ENCODE results near the gene ZSCAN32.

Gene ZSCAN32

DNA sequence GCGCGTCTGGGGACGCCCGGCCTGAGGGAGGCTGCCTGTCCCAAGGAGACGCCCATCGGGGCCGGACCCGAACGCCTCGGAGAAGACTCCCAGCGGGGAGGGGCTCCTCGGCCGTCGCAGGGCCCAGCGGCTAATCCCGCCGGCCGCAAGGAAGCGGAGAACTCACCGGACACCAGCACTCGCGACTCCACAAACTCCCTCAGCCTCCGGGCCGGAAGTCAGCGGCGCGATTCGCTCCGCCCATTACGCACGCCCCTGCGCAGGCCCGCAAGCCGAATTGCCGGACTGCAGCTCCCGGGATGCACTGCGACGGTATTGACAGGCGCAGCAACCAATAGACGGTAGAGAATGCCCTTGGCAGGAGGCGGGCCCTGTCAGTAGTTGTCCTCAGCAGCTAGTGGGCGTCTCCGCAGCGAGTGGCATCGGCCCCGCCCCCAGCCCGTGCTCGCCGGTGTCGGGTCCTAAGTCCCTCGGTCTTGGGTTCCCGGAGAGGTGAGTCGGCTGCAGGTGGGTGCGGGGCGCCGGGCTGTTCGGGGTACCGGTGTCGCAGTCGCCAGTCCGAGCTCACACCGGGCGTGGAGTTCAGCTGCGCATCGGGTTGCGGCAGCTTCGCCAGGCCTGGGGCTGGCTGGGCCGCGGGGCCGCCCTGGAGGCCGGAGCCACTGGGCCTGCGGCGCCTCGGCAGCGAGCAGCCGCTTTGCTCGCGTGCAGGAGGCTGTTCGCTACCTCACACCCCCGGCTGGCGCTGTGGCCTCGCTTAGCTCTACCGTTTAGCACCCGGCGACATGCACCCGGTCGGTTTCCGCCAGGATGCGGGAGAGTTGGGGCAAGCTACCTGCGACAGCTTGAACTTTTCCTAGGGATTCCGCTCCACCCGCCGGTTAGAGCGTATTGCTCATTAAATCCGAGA, at the start of gene ZSCAN32, which contains the start of gene ZNF174:
Gene ZSCAN32 (minus strand): TSS at position 226 of the 910 bp plus-strand sequence. CDS start 3,447 bp downstream, outside the sequence.
Gene ZNF174 (plus strand): TSS at position 437 of the 910 bp plus-strand sequence. CDS start 790 bp downstream, outside the sequence.
- peak; percentile 98 for DNase-seq

DNA sequence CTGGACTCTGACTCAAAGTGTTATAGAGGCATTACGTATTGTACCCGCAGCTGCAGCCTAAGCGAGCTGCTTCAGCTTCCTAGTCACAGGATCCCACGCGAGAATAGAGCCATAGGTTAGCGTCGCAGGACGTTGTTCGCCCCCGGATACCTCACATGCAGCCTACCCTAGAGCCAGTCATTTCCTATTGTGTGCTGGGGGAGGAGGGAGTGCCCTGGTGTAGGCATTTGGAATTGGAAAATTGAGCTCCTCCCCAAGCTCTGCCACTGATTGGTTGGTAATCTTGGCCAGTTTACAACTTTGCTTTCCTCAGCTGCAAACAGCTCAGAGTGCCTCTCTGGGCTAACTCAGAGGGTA, 43.2 kb upstream of the ZSCAN32 start:
- no peak for DNase-seq

DNA sequence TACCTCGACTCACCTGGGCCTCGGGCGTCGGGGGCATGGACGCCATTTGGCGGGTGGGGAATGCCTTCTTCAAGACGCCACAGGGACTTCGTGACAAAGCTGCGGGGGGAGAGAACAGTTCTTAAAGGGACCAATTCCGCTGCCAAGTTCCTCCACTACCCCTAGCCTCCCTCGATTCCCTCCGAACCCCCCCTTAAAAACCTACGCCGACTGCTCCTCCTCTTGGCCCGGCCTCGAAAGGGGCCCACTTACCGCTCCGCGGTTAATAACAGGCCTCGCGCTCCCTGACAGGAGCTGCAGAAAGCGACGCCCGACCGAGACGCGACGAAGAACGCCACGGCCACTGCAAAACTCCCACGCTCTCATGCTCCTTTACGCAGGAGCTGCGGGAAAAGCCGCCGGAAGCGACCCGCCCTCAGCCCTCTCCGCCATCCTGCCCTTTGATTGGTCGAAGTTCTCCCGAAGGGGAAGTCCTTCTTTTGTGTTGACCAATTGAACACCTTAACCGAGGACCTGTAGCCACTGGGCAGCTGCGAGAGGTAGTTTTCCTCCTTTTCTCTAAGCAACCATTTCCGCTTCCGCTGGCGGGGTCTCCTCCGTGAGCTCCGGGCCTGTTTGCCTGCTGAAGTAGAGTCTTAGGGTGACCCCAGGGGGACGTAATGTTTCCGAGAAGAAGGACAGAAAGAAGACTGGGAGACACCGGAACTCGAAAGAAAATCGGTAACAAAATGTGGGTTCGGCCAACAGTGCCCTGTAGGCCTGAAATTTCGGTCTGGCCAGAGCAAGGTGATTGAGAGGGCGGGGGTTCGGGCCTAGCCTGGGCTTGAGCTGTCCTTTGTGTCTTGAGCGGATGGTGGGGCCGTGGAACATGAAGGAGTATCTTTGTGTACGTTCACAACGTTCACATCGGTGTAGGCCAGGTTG, 42.6 kb upstream of the ZSCAN32 start, which contains the start of the genes NAA60 and ZNF597:
Gene NAA60 (plus strand): TSS at position 573 of the 924 bp plus-strand sequence. CDS start 32,548 bp downstream, outside the sequence.
Gene ZNF597 (minus strand): TSS at position 397 of the 924 bp plus-strand sequence. CDS start 351 bp downstream, at position 46.
- peak; percentile 77 for DNase-seq

DNA sequence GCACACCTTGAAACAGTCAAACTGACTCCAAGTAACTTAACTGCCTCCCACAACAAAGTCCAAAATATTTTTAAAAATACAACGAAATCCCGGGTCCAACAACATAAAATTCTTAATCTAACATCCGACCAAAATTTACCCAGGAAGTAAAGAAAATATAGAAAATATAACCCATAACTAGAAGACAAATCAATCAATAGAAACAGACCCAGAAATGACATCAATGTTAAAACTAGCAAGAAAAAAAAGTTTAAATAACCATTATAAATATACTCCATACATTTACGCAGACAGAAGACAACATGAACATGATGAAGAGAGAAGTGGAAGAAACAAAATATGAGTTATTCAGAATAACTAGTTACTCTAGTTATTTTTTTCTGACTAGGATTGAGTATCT, 38.8 kb upstream of the ZSCAN32 start:
- DNase-seq = no peak

DNA sequence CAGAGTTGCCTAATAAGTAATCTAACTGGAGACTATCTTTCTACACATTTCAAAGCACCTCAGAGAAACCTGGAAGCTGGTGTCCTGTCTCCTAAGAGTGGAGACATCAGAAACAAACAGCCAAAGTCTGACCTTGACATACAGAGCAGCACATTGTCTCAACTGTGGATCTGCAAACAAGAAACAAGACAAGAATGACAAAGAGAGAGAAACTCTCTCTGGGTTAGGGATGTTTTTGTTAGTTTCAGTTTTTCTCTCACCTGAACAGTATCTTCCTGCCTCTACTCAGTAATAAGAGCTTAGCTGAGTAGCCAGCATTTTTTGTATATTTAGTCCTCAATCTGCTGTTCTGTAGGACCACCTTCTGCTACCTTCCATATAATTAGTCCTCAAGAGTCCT, 33.6 kb upstream of the ZSCAN32 start:
- no peak for DNase-seq

DNA sequence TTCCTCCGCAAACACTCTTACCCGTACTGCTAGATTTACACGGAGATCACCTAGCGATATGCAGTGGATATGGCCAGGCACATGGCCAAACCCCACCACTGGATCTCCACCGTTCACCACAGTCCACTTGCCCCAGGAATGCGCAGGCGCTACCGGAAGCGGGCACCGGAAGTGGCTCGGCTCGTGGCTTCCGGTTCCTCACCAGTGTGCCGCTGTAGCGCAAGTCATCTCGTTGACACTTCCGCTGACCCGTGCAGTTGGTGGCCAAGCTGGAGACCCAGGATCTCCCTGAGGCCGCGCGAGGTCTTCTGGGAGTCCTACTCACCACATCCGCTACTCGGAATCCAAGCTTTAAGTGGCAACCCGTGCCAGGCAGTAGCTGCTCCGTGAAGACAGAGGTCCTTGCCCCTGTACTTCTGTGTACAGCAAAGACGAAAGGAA, 31.0 kb upstream of the ZSCAN32 start:
- DNase-seq = no peak

DNA sequence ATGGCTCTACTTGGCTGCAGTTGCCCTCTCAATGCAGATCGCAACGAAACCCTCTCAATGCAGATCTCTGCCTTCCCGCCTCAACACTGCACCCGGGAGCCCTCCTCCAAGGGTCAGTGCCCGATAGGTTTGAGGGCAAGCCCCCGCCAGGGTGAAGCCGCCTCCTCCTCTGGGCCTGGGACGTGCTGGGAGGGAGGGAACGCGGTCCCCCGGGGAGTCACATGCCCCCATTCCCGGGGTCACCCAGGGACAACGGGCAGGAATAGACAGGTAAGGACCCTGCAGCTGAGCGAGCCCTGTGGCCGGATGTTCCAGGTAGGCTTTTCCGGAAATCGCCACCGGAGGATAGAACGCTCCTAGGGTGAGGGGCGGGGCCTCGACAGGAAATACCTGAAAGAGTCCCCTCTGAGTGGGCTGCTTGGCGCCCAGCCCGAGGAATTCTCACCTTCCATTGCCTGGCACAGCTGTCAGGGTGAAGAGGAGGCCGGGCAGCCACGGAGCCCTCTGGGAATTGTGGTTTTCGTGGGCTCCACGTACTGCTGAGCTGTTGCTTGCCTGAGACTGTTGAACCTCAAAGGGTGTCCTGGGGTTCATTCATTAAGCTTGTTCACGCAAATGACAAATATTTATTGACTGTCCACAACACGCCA, 13.1 kb upstream of the ZSCAN32 start:
- DNase-seq = no peak

DNA sequence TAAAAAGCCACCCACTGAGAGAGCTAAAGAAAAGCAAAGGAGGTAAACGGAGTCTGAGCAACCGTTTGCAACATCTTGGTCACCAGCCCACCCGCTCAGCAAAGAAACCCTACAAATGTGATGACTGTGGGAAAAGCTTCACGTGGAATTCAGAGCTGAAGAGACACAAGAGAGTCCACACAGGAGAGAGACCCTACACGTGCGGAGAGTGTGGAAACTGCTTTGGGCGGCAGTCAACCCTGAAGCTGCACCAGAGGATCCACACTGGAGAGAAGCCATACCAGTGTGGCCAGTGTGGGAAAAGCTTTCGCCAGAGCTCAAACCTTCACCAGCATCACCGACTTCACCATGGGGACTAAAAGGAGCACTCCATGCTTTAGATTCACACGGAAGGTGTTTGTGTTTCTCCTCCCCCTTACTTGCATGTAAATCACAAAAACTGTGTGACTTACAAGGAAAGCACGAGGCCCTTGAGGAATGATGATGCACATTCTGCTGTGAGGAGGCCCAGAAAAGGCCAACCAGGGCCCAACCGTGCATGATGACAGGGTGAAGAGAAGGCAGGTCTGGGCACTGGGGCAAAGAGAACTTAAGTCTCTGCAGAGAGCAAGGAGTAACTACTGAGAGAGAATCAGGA, 7.9 kb upstream of the ZSCAN32 start:
- DNase-seq = no peak

DNA sequence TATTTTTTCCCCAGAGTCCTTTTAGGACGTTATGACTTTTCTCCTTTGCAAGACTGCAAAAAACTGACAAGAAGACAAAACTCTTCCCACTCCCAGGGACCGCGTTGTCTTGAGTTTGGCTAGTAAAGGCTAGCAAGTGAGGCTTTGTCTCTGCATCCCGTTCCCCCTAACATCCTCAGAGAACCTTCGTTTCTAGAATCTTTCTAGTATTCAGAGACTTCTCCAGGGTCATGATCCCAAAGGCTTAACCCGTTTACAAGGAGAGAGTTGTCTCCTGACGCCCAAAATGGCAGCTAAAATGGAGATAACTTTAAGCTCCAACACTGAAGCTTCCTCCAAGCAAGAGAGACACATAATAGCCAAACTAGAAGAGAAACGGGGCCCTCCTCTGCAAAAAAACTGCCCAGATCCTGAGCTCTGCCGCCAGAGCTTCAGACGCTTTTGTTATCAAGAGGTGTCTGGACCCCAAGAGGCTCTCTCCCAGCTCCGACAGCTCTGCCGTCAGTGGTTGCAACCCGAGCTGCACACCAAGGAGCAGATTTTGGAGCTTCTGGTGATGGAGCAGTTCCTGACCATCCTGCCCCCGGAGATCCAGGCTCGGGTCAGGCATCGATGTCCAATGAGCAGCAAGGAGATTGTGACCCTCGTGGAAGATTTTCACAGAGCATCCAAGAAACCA, 1.1 kb upstream of the ZSCAN32 start:
- no peak for DNase-seq

DNA sequence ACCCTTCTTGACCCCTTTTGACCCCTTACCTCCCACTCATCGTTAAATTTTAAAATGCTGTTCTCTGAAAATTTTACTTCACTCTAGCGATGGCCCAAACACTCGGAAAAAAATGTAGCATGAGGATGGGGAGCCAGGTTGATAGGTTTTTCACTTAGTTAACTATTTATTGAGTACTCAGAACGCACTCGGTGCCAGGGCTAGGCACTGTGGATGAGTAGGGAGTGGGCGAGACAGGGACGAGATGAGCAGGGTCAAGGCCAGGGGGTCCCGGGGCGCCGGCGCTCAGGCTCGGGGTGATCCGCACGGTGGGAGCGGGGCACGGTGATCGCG, 392 bp downstream of the ZSCAN32 start:
- DNase-seq = no peak

DNA sequence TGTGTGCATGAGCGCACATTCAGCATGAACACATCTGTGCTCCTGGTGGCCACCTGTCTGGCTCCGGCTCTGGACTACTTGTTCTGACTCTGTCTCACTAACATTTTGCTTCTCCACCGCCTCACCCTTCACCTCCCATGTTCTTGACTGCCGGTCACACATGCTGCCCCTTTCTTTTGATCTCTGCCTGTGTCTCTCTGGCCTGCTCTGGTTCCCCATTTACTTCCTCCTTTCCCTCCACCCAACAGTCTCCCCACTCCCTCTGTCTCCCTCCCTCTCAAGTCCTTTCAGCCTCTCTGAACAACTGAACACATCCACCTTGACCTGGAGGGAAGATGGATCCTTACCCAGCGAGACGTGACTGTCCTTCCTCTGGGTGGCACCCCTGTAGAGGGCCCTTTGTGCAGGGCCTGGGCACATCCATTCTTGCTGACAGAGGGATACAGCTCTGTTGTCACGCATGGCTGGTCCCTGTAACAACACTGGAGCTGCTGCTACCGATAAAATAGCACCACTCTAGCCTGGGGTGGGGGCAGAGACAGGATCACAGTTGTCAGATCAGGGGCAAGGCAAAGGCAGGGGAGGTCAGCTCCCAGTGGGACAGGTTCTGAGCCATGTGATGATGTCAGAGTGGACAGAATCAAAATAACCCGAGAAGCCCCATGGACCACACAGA, 11.0 kb downstream of the ZSCAN32 start:
- DNase-seq = no peak

DNA sequence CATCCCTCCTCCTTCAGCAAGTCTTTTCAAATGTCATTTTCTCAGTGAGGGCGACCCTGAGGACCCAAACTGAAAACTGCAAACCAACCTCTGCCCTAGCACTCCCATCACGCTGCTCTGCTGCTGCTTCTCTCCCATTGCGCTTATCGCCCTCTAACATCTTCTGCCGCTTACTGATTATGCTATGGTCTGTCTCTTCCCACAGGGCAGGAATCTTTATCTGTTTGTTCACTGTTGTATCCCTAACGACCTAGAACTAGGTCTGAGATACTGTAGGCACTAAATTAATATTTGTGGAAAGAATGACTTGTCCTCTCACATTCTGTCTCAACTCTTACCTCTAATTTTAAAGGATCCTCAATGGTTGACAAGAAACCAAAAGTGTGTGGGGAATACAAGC, 12.5 kb downstream of the ZSCAN32 start:
- no peak for DNase-seq

DNA sequence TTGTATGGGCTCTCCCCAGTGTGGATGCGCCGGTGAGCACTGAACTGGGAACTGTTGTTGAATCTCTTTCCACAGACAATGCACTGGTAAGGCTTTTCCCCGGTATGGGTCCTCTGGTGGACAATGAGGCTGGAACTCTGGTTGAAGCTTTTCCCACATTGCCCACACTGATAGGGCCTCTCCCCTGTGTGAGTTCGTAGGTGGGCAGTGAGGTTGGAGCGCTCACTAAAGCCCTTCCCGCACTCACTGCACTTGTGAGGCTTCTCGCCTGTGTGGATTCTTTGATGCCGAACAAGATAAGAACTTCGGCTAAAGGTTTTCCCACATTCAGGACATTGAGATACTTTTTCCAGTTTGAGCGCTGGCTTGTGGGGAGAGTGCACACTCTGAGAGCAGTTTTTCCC, 17.8 kb downstream of the ZSCAN32 start:
- no peak for DNase-seq

DNA sequence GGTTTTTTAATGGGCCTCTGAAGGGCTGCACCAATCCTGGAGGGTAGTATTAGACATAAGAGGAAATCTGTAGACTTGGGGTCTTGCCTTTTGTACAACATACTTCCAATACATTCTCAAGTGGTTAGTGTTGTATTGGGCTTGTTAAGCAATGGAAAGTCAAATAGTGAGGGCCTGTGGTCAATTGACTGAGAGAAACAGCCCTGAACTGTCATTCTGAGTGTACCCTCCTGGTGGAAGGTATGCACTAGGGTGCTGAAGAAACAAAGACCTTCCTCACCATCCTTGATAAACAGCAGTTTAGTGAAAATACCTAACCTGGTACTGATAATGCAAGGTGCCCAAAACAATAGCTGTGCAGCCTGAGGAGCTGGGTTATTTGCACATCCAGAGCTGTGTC, 22.9 kb downstream of the ZSCAN32 start:
- DNase-seq = no peak

DNA sequence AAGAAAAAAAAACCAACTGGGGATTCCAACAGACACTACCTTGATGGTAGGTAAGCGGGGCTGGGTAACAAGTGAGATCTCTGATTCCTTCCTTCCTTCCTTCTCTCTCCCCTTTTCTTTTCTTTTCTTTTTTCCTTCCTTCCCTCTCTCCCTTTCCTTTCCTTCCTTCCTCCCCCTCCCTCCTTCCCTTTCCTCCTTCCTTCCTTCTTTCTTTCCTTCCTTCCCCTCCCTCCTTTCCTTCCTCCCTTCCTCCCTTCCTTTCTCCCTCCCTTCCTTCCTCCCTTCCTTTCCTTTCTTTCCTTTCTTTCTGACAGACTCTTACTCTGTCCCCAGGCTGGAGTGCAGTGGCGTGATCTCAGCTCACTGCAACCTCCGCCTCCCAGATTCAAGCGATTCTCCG, 25.1 kb downstream of the ZSCAN32 start:
- DNase-seq = no peak

DNA sequence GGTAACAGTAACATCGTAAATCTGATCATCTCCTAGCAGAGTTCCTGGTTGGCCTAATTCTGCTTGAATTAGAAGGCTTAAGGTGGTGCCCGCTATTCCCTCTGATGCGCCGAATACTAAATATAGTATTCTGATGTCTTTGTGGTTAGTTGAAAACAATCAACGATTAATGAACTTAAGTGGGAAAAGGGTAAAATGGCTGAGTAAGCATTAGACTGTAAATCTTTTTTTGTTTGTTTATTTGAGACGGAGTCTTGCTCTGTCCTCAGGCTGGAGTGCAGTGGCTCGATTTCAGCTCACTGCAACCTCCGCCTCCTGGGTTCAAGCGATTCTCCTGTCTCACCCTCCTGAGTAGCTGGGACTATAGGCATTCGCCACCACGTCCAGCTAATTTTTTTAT, 31.7 kb downstream of the ZSCAN32 start:
- no peak for DNase-seq

DNA sequence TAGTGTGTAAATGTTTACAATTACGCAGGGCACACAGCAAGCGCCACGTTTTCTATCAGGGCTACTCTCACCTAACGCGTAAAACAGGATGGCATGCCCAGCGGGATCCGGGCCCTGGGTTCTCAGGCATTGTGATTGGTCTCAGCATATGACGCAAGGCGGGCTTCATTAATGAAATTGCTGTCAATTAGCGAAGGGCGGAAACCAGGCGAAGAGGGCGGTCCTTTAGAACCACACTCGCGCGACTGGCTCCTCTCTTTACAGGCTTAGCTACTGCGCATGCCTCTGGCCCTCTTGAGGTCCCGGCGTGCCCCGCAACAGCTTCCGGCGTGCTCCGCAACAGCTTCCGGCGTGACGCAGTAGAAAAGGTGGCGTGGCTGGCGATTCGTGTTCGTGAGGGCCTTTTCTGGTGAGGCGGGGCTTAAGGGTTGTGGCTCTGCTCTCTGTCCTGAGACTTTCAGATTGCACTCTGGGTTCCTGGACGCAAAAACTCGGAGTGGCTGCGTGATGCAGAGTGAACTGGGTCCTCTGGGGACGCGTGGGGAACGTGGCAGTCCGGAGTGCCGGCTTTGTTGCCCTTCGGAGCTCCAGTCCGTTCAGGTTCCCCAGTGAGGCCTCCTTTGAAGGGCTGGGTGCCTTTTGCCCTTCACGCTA, 35.9 kb downstream of the ZSCAN32 start:
- DNase-seq = peak; percentile 98

DNA sequence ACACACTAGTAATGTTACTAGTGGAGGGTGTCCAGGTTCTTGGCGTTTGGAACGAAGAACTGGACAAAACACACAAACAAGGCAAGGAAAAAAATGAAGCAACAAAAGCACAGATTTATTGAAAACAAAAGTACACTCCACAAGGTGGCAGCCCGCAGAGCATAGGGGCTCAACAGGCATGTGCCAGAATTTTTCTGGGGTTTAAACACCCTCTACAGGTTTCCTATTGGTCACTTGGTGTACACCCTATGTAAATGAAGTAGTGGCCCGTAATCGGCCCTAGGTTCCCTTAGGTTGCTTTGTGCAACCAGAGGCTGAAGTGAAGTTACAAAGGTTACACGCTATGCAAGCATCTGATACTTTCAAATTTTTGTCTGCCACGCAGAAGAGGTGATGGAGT, 37.0 kb downstream of the ZSCAN32 start:
- DNase-seq = no peak

DNA sequence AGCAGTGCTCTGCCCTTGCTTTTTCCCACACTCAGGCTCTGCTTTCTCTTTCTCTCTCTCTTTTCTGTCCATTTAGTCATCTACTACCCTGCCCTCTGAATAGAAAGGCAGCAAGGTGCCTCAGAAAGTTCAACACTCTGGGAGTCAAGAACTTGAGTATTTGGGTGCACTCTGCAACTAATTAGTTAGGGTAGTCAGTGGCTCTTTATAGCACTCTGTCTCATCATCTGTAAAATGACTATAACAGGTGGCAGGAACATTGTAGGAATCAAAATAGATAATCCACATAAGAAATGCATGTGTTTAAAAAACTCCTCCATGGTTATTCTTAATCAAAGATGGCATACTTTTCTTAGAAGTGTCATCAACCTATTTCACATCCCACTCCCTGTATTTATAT, 37.9 kb downstream of the ZSCAN32 start:
- no peak for DNase-seq

DNA sequence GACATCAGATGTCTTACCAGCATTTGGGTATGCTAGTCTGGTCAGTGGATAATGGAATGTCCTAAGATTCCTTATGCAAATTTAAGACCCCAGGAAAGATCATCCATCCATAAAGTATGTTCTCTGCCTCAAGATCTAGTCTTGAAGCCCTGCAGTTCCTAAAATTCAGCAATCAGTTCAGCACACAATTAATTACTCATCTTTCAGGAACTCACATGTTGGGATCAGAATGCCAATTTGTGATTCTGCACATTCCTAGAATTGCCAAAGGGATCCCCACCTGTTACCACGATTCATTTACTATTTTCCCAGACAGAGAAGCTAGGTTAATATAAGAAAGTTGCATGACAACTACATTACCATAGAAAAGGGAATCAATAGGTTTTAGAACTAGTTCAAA, 41.9 kb downstream of the ZSCAN32 start:
- no peak for DNase-seq

DNA sequence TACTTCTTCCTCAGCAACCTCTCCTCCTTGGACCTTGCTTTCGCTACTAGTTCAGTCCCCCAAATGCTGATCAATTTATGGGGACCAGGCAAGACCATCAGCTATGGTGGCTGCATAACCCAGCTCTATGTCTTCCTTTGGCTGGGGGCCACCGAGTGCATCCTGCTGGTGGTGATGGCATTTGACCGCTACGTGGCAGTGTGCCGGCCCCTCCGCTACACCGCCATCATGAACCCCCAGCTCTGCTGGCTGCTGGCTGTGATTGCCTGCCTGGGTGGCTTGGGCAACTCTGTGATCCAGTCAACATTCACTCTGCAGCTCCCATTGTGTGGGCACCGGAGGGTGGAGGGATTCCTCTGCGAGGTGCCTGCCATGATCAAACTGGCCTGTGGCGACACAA, 44.7 kb downstream of the ZSCAN32 start:
- no peak for DNase-seq
